GM21367 (cell line): ENCODE results near the gene IFFO2.

Experiments used
- ATAC-seq: cut with Tn5 transposase; IDR thresholded peaks from one replicate; pipeline ENCODE4 v1.9.1; 2021; ENCODE audit not compliant: unreplicated experiment

Gene IFFO2

GRCh38 chr1:18972991-18973390 is 16.5 kb upstream of the IFFO2 start:
- ATAC-seq = no peak

- no peak for ATAC-seq
These were observed 16.1 kb upstream of the IFFO2 start for GRCh38 chr1:18972531-18972930.

- ATAC-seq = no peak
These were observed 14.3 kb upstream of the IFFO2 start for GRCh38 chr1:18970762-18971161.

GRCh38 chr1:18970358-18970757 is 13.9 kb upstream of the IFFO2 start:
- no peak for ATAC-seq

- ATAC-seq = no peak
These were observed 10.7 kb upstream of the IFFO2 start for GRCh38 chr1:18967066-18967690.

GRCh38 chr1:18965206-18966173 is 9.0 kb upstream of the IFFO2 start:
- no peak for ATAC-seq

- no peak for ATAC-seq
These were observed 7.5 kb upstream of the IFFO2 start for GRCh38 chr1:18963968-18964367.

GRCh38 chr1:18962855-18963737 is 6.6 kb upstream of the IFFO2 start:
- ATAC-seq = no peak

- no peak for ATAC-seq
These were observed 5.7 kb upstream of the IFFO2 start for GRCh38 chr1:18962121-18962721.

- no peak for ATAC-seq
These were observed 4.3 kb upstream of the IFFO2 start for GRCh38 chr1:18960821-18961220.

GRCh38 chr1:18960409-18960808 is 3.9 kb upstream of the IFFO2 start:
- no peak for ATAC-seq

- no peak for ATAC-seq
These were observed 3.1 kb upstream of the IFFO2 start for GRCh38 chr1:18959591-18959990.

GRCh38 chr1:18957532-18958300 is 1.2 kb upstream of the IFFO2 start:
- no peak for ATAC-seq

- no peak for ATAC-seq
These were observed 653 bp upstream of the IFFO2 start for GRCh38 chr1:18957136-18957521.

- no peak for ATAC-seq
These were observed 859 bp downstream of the IFFO2 start for GRCh38 chr1:18955441-18956192.

- no peak for ATAC-seq
These were observed 1.4 kb downstream of the IFFO2 start for GRCh38 chr1:18955131-18955440.

- no peak for ATAC-seq
These were observed 2.0 kb downstream of the IFFO2 start for GRCh38 chr1:18954270-18955071.

GRCh38 chr1:18953731-18954231 is 2.7 kb downstream of the IFFO2 start:
- no peak for ATAC-seq
